ENCODE results near the gene CYB561.

CYB561 gene

GRCh38 chr17:63431939-63432804 lies 13.9 kb downstream of the CYB561 start:
- Histone ChIP-seq H3K27ac (peak overlapping the region; percentile 76), H3K27me3 (ENCODE audit: insufficient read depth, low read depth, severe bottlenecking) (no peaks in the 10 kb centered on the region), H3K9me3 (ENCODE audit: severe bottlenecking) (no peaks in the 10 kb centered on the region), H3K4me3 (ENCODE audit: low read depth, low read length) (peak overlapping the region; percentile 9; the same call in 1 of the 2 replicates), H3K36me3 (peaks cover 25% of the 10 kb centered on the region)
- TF ChIP-seq, protein P1, sequence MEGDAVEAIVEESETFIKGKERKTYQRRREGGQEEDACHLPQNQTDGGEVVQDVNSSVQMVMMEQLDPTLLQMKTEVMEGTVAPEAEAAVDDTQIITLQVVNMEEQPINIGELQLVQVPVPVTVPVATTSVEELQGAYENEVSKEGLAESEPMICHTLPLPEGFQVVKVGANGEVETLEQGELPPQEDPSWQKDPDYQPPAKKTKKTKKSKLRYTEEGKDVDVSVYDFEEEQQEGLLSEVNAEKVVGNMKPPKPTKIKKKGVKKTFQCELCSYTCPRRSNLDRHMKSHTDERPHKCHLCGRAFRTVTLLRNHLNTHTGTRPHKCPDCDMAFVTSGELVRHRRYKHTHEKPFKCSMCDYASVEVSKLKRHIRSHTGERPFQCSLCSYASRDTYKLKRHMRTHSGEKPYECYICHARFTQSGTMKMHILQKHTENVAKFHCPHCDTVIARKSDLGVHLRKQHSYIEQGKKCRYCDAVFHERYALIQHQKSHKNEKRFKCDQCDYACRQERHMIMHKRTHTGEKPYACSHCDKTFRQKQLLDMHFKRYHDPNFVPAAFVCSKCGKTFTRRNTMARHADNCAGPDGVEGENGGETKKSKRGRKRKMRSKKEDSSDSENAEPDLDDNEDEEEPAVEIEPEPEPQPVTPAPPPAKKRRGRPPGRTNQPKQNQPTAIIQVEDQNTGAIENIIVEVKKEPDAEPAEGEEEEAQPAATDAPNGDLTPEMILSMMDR (IDR thresholded peaks at IDR 0.05; ENCODE audit: low read depth, low read length), result peak; percentile 52
- peak; percentile 93 for DNase-seq

- no peaks in the 10 kb centered on the region for H3K9me3 ChIP-seq (ENCODE audit: severe bottlenecking)
- peak overlapping the region; percentile 76 for H3K27ac ChIP-seq
- no peak overlapping the region for H3K4me3 ChIP-seq (ENCODE audit: low read depth, low read length)
- no peak for DNase-seq
- peaks cover 25% of the 10 kb centered on the region for H3K36me3 ChIP-seq
- no peaks in the 10 kb centered on the region for H3K27me3 ChIP-seq (ENCODE audit: insufficient read depth, low read depth, severe bottlenecking)
- TF ChIP-seq, protein P1 (IDR thresholded peaks at IDR 0.05; ENCODE audit: low read depth, low read length), result no peak
Observed at GRCh38 chr17:63431618-63431938, 14.5 kb downstream of the CYB561 start.

DNA sequence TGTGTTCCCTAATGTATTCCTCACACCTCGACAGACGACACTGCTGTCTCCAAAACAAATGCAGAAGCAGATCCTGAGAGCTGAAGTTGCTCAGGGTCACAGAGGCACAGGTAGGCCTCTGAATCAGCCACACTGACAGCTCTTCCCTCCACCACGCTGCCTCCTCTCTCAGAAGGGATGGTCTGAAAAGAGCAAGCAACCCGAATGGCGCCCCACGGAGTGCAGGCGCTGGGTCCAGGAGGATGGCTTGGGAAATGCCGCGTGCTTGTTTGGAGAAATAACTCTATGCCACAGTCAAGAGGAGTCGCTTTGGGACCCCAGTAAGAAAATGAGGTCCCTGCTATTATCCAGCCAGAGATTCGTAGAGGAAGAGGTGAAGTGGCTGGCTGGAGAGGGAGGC lies 15.9 kb downstream of the CYB561 start:
- Histone ChIP-seq H3K9me3 (ENCODE audit: severe bottlenecking) (no peaks in the 10 kb centered on the region), H3K4me3 (ENCODE audit: low read depth, low read length) (no peak overlapping the region), H3K27me3 (ENCODE audit: insufficient read depth, low read depth, severe bottlenecking) (no peaks in the 10 kb centered on the region), H3K27ac (no peak overlapping the region), H3K36me3 (peaks cover 21% of the 10 kb centered on the region)
- no peak for DNase-seq
- TF ChIP-seq, protein P1 (IDR thresholded peaks at IDR 0.05; ENCODE audit: low read depth, low read length), result no peak

DNA sequence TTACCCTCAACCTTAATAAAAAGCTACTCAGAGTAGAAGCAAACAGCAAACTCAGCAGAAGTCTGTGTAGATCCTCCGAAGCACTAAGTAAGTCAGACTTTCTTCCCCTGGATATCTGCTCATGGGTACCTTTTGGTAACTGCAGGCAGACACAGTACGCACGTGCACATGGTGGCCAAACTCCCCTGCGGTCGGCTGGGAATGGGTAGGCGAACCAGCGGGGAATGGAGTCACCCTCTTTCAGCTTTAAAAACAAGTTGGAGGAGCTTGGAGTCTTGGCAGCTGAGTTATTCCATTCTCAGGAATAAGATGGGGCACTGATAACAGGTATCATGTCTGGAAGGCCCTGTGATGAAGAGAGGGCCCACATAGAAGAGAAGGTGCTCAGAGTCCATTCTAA lies 16.3 kb downstream of the CYB561 start:
- no peak overlapping the region for H3K27ac ChIP-seq
- H3K4me3 ChIP-seq (ENCODE audit: low read depth, low read length), result no peak overlapping the region
- H3K36me3 ChIP-seq, result peaks cover 16% of the 10 kb centered on the region
- H3K27me3 ChIP-seq (ENCODE audit: insufficient read depth, low read depth, severe bottlenecking), result no peaks in the 10 kb centered on the region
- H3K9me3 ChIP-seq (ENCODE audit: severe bottlenecking), result no peaks in the 10 kb centered on the region
- TF ChIP-seq, protein P1 (IDR thresholded peaks at IDR 0.05; ENCODE audit: low read depth, low read length), result no peak
- DNase-seq, result no peak

- Histone ChIP-seq H3K4me3 (ENCODE audit: low read depth, low read length) (no peak overlapping the region), H3K9me3 (ENCODE audit: severe bottlenecking) (no peaks in the 10 kb centered on the region), H3K27me3 (ENCODE audit: insufficient read depth, low read depth, severe bottlenecking) (no peaks in the 10 kb centered on the region), H3K27ac (no peak overlapping the region), H3K36me3 (no peaks in the 10 kb centered on the region)
- no peak for DNase-seq
- TF ChIP-seq, protein P1 (IDR thresholded peaks at IDR 0.05; ENCODE audit: low read depth, low read length), result no peak
Observed at GRCh38 chr17:63426917-63427308, 19.2 kb downstream of the CYB561 start.

All from WERI-Rb-1 (cell line).